Panc1 (cell line): ENCODE data around the gene HOXD13. TPM values are rescaled to one million over a fixed set of nuclear protein-coding genes. Genes with fewer than 3 reads are reported as not detected.

Experiments
- ATAC-seq: fragments of 200-7000 bp; cut with Tn5 transposase; 2 replicates; pipeline ENCODE4 v1.9.1; 2020; ENCODE audit warnings: mild to moderate bottlenecking, moderate library complexity
- BruUV-seq: library from RNA; stranded (reverse); fragments of 400-500 nt; replicated peaks from 2 replicates; lab custom pipeline; 2021; lab: Mats Ljungman, UMichigan
- CTCF ChIA-PET: fragments of 300-600 bp; sonication (Branson Sonifier 250); formaldehyde crosslinking; loops from one replicate; lab custom pipeline; 2022; ENCODE audit warnings: antibody characterized with exemption; lab: Charles Lee
- POLR2A ChIA-PET: fragments of 300-600 bp; sonication (Branson Sonifier 250); formaldehyde crosslinking; loops from one replicate; lab custom pipeline; 2022; ENCODE audit warnings: antibody characterized with exemption; lab: Charles Lee
- DNase-seq: peaks from one replicate; pipeline ENCODE4 v3.0.0-alpha.2; 2010; ENCODE audit warnings: low read depth, low spot score
- H3K27ac ChIP-seq: 2 replicates; pipeline ENCODE4 v1.5.1; 2011; ENCODE audit warnings: mild to moderate bottlenecking, low read length, inconsistent platforms
- H3K27me3 ChIP-seq: fragments of 200-500 bp; sonication (Bioruptor generic); 2 replicates; pipeline ENCODE4 v1.6.0; 2014; ENCODE audit warnings: low read length, inconsistent platforms; ENCODE audit not compliant: control insufficient read depth, insufficient read depth
- H3K36me3 ChIP-seq: fragments of 200-500 bp; sonication (Bioruptor generic); 2 replicates; pipeline ENCODE4 v1.5.1; 2014; ENCODE audit warnings: inconsistent platforms, mild to moderate bottlenecking, low read length, moderate library complexity; ENCODE audit not compliant: control insufficient read depth, insufficient read depth
- H3K4me1 ChIP-seq: 2 replicates; pipeline ENCODE4 v1.5.1; 2011; ENCODE audit warnings: inconsistent platforms, mild to moderate bottlenecking, low read length, moderate library complexity; ENCODE audit not compliant: control insufficient read depth, insufficient read depth
- H3K4me3 ChIP-seq, 2 experiments: 2 replicates each; pipeline ENCODE4 v1.5.1; 2011 to 2012; ENCODE audit warnings: low read depth in 2 of 2, low read length in 2 of 2, mild to moderate bottlenecking in 2 of 2, inconsistent platforms in 1 of 2, moderate library complexity in 1 of 2
- H3K9me3 ChIP-seq: fragments of 200-500 bp; sonication (Bioruptor generic); 2 replicates; pipeline ENCODE4 v1.5.1; 2014; ENCODE audit warnings: low read depth, mild to moderate bottlenecking, inconsistent platforms, low read length, moderate library complexity; ENCODE audit not compliant: control insufficient read depth, insufficient read depth
- CTCF ChIP-seq: fragments of 450-650 bp; IDR thresholded peaks from 2 replicates; pipeline ENCODE4 v1.5.1; 2017; ENCODE audit warnings: mild to moderate bottlenecking
- POLR2AphosphoS5 ChIP-seq: IDR thresholded peaks from 2 replicates; pipeline ENCODE4 v1.6.1; 2012; ENCODE audit warnings: mild to moderate bottlenecking, low read depth, low read length, moderate library complexity
- REST ChIP-seq, 2 experiments: IDR thresholded peaks; 2 replicates each; pipeline ENCODE4 v1.6.1; 2011 to 2012; ENCODE audit warnings: low read depth in 2 of 2, control low read depth in 1 of 2, low read length in 1 of 2, mild to moderate bottlenecking in 1 of 2, moderate library complexity in 1 of 2; ENCODE audit not compliant: insufficient read depth in 1 of 2
- SIN3A ChIP-seq: IDR thresholded peaks from 2 replicates; pipeline ENCODE4 v1.6.1; 2012; ENCODE audit warnings: low read depth, mild to moderate bottlenecking, low read length, moderate library complexity, borderline replicate concordance; ENCODE audit not compliant: insufficient read depth
- TCF7L2 ChIP-seq: IDR thresholded peaks from 2 replicates; pipeline ENCODE4 v1.6.1; 2011; ENCODE audit warnings: mild to moderate bottlenecking, low read depth, low read length, inconsistent platforms
- in situ Hi-C: cut with HindIII; loops from 2 replicates; pipeline ENCODE4 v1.10.0; 2016; ENCODE audit warnings: low sequenced_read_pairs, low pct_unique_long_range_greater_than_20kb
- intact Hi-C: fragments of 100-400 bp; cut with micrococcal nuclease; formaldehyde crosslinking; loops from one replicate; pipeline ENCODE4 v1.10.0; 2022; ENCODE audit not compliant: unreplicated experiment
- total RNA-seq: library from RNA; stranded (reverse); gene quantifications from one replicate; pipeline ENCODE4 v1.2.1, GENCODE V29; 2021; ENCODE audit not compliant: unreplicated experiment

The HOXD13 gene
- total RNA-seq, 1 experiment from 2014 or later = not detected

DNA sequence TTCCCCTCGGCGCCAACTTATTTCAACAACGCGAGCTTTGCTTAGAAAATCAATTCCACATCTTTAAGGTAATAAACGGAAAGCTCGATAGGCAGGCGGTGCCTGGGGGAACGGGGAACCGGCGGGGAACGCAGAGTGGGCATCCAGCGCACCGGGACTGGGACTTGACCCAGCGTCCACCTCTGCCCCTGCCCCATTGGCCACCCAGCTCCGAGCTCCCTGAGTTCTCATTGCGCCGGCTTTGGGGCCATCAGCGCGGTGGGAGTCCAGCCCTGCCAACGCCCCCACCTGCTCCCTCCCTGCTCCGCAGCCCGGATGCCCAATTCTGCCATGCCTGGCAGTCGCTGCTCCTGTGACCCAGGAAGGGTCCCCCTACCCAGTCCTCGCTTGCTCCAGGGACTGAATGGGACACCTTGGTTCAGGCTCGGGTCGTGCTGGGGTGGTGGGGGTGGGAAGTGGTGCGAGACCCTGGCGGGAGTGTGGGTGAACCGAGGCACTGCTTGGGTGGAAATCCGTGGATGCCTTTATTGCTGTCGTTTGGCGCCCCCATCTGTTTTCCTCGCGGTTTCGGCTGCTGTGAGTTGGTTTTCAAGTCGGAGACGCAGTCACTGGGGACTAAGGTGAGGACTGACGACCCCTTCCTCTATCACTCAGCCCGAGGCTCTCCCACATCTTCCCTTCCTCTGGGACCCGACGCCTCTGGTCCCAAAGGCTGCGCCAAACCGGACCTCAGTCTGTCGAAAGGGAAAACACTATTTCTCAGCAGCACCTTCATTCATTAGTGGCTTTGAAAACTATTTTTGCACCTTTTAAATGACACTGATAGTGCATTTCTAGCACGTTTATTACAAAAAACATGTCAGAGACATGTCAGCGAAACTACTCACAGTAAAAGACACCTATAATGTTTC lies 6.4 kb upstream of the HOXD13 start:
- no TSS peak for BruUV-seq
- peaks cover 9% of the 10 kb centered on the region for H3K4me1 ChIP-seq
- no peak overlapping the region for H3K27ac ChIP-seq
- in situ Hi-C loops (no loop called here), intact Hi-C loops (loop anchor here (1.0 to 10.0 kb wide), 2 partner anchors 121 to 396 kb away; no protein-coding TSS in a partner anchor)
- CTCF ChIA-PET = interaction anchor here (1.3 kb wide), 1 partner anchor 396 kb away, joined by 8 read pairs; no protein-coding TSS in a partner anchor
- TF ChIP-seq SIN3A (no peak), CTCF (peak; percentile 82), POLR2AphosphoS5 (no peak), TCF7L2 (no peak)
- H3K4me3 ChIP-seq = peak overlapping the region; percentile 30 to 48
- H3K36me3 ChIP-seq = no peaks in the 10 kb centered on the region
- no peaks in the 10 kb centered on the region for H3K9me3 ChIP-seq
- DNase-seq (no peak), ATAC-seq (peak; percentile 76)
- peaks cover 36% of the 10 kb centered on the region for H3K27me3 ChIP-seq
- POLR2A ChIA-PET = no interaction called here

GRCh38 chr2:176087330-176088047 lies 5.0 kb upstream of the HOXD13 start:
- intact Hi-C loops (loop anchor here (2.0 to 10.0 kb wide), 3 partner anchors 123 to 721 kb away; no protein-coding TSS in a partner anchor), in situ Hi-C loops (no loop called here)
- no TSS peak for BruUV-seq
- TF ChIP-seq REST (IDR thresholded peaks at IDR 0.05; ENCODE audit: insufficient read depth in 1 of 2, low read depth in 2 of 2, low read length in 1 of 2) (no peak), SIN3A (no peak), POLR2AphosphoS5 (no peak), CTCF (no peak), TCF7L2 (no peak)
- H3K27ac ChIP-seq = no peak overlapping the region
- ChIA-PET CTCF (interaction anchor here (0.6 to 2.0 kb wide), 2 partner anchors 10 to 837 kb away, joined by 7 read pairs; no protein-coding TSS in a partner anchor), POLR2A (no interaction called here)
- H3K27me3 ChIP-seq = peaks cover 36% of the 10 kb centered on the region
- no peaks in the 10 kb centered on the region for H3K36me3 ChIP-seq
- H3K9me3 ChIP-seq = no peaks in the 10 kb centered on the region
- DNase-seq (no peak), ATAC-seq (no peak)
- H3K4me1 ChIP-seq = peaks cover 9% of the 10 kb centered on the region
- peak overlapping the region in 1 of 2 experiments; percentile 21; a peak in 2 of 4 replicates for H3K4me3 ChIP-seq
